ENCODE results near the gene TAF1A. TPM values are rescaled to one million over a fixed set of nuclear protein-coding genes. Genes with fewer than 3 reads are reported as not detected.
A peak's percentile ranks its signal among the peaks of the same experiment; 100 is the strongest.

The TAF1A gene
- total RNA-seq, 1 donor from 2014 or later: 32.8 TPM

DNA sequence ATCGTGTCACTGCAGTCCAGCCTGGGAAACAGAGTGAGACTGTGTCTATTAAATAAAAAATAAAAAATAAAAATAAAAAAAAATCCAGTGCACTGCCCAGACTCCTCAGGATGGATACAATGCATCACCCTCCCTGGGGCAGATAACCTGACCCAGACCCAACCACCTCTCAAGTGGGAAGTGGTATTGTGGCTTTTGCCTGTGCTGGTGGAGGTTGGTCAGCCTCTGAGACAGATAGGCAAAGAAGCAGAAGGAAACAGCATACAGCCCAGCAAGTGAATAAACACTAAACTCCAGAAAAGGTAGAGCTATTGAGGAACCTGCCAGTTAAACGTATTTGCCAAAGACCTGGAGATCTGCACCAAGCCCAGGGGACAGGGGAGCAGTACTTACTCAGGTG is 63.8 kb downstream of the TAF1A start:
- Histone ChIP-seq H3K4me2 (no peak overlapping the region), H3F3A (ENCODE audit: low read depth) (no peaks in the 10 kb centered on the region), H3K27me3 (no peaks in the 10 kb centered on the region), H3K79me2 (ENCODE audit: low read depth) (no peaks in the 10 kb centered on the region), H3K4me1 (no peaks in the 10 kb centered on the region), H3K36me3 (no peaks in the 10 kb centered on the region), H3K27ac (no peak overlapping the region), H3K4me3 (no peak overlapping the region), H4K20me1 (ENCODE audit: low read depth) (no peaks in the 10 kb centered on the region), H2AFZ (replicated peaks) (no peak overlapping the region), H3K9me3 (ENCODE audit: low read depth) (no peaks in the 10 kb centered on the region), H3K9ac (no peak overlapping the region)
- Mint-ChIP-seq H3K4me3 (no peak overlapping the region), H3K27ac (peak overlapping the region; percentile 33), H3K9me3 (no peaks in the 10 kb centered on the region), H3K4me1 (no peaks in the 10 kb centered on the region), H3K36me3 (no peaks in the 10 kb centered on the region), H3K27me3 (ENCODE audit: insufficient read depth, low read depth) (peaks cover 2% of the 10 kb centered on the region)
- TF ChIP-seq, protein P1, sequence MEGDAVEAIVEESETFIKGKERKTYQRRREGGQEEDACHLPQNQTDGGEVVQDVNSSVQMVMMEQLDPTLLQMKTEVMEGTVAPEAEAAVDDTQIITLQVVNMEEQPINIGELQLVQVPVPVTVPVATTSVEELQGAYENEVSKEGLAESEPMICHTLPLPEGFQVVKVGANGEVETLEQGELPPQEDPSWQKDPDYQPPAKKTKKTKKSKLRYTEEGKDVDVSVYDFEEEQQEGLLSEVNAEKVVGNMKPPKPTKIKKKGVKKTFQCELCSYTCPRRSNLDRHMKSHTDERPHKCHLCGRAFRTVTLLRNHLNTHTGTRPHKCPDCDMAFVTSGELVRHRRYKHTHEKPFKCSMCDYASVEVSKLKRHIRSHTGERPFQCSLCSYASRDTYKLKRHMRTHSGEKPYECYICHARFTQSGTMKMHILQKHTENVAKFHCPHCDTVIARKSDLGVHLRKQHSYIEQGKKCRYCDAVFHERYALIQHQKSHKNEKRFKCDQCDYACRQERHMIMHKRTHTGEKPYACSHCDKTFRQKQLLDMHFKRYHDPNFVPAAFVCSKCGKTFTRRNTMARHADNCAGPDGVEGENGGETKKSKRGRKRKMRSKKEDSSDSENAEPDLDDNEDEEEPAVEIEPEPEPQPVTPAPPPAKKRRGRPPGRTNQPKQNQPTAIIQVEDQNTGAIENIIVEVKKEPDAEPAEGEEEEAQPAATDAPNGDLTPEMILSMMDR (IDR thresholded peaks at IDR 0.05): no peak
- TF ChIP-seq EZH2 (IDR thresholded peaks at IDR 0.05): no peak
- TF ChIP-seq EZH2phosphoT487 (IDR thresholded peaks at IDR 0.05): no peak
- no peak for DNase-seq (ENCODE audit: low spot score)

DNA sequence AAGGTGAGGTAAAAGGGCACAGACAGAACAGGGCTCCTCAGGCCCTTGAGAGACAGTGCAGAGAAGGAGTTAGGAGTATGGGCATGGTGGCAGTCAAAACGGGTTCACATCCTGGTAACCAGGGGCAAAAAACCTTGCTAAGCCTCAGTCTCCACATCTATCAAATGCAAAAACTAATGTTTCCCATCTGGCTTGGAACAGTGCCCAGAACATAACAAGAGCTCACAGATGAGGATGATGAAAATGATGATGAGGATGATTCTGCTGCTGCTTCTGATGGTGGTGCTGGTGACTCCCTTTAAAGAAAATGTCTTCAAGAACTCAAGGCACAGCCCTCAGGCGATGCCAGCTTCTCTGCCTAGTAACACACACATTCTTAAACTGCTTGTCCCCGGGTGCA is 65.9 kb downstream of the TAF1A start:
- no peaks in the 10 kb centered on the region for H3K36me3 Mint-ChIP-seq
- H3K9me3 Mint-ChIP-seq: no peaks in the 10 kb centered on the region
- Histone ChIP-seq H3K36me3 (no peaks in the 10 kb centered on the region), H4K20me1 (ENCODE audit: low read depth) (no peaks in the 10 kb centered on the region), H3K27ac (no peak overlapping the region), H3K4me1 (no peaks in the 10 kb centered on the region), H3K79me2 (ENCODE audit: low read depth) (no peaks in the 10 kb centered on the region), H3K9ac (no peak overlapping the region), H3K4me3 (no peak overlapping the region), H3F3A (ENCODE audit: low read depth) (no peaks in the 10 kb centered on the region), H3K27me3 (no peaks in the 10 kb centered on the region), H2AFZ (replicated peaks) (no peak overlapping the region), H3K4me2 (no peak overlapping the region), H3K9me3 (ENCODE audit: low read depth) (no peaks in the 10 kb centered on the region)
- DNase-seq (ENCODE audit: low spot score): no peak
- TF ChIP-seq EZH2phosphoT487 (IDR thresholded peaks at IDR 0.05): no peak
- TF ChIP-seq, protein P1 (IDR thresholded peaks at IDR 0.05): no peak
- no peak for TF ChIP-seq EZH2 (IDR thresholded peaks at IDR 0.05)
- no peak overlapping the region for H3K4me3 Mint-ChIP-seq
- H3K27ac Mint-ChIP-seq: no peak overlapping the region
- no peaks in the 10 kb centered on the region for H3K4me1 Mint-ChIP-seq
- peaks cover 2% of the 10 kb centered on the region for H3K27me3 Mint-ChIP-seq (ENCODE audit: insufficient read depth, low read depth)

GRCh38 chr1:222522105-222522915 is 67.4 kb downstream of the TAF1A start:
- no peaks in the 10 kb centered on the region for H3K79me2 ChIP-seq (ENCODE audit: low read depth)
- H3K27ac Mint-ChIP-seq: no peak overlapping the region
- H3K9ac ChIP-seq: no peak overlapping the region
- no peak overlapping the region for H3K4me2 ChIP-seq
- H3K4me1 Mint-ChIP-seq: no peaks in the 10 kb centered on the region
- no peak overlapping the region for H3K27ac ChIP-seq
- no peak overlapping the region for H3K4me3 ChIP-seq
- no peak overlapping the region for H3K4me3 Mint-ChIP-seq
- H2AFZ ChIP-seq (replicated peaks): no peak overlapping the region
- no peaks in the 10 kb centered on the region for H3K36me3 ChIP-seq
- H3K27me3 ChIP-seq: no peaks in the 10 kb centered on the region
- no peaks in the 10 kb centered on the region for H4K20me1 ChIP-seq (ENCODE audit: low read depth)
- H3F3A ChIP-seq (ENCODE audit: low read depth): no peaks in the 10 kb centered on the region
- no peak for DNase-seq (ENCODE audit: low spot score)
- H3K4me1 ChIP-seq: no peaks in the 10 kb centered on the region
- H3K9me3 Mint-ChIP-seq: no peaks in the 10 kb centered on the region
- H3K27me3 Mint-ChIP-seq (ENCODE audit: insufficient read depth, low read depth): peaks cover 2% of the 10 kb centered on the region
- H3K36me3 Mint-ChIP-seq: no peaks in the 10 kb centered on the region
- no peaks in the 10 kb centered on the region for H3K9me3 ChIP-seq (ENCODE audit: low read depth)
- TF ChIP-seq, protein P1 (IDR thresholded peaks at IDR 0.05): no peak
- no peak for TF ChIP-seq EZH2phosphoT487 (IDR thresholded peaks at IDR 0.05)
- TF ChIP-seq EZH2 (IDR thresholded peaks at IDR 0.05): no peak

Data from neural progenitor cell (in vitro differentiated cells).